GM12878 (cell line): ENCODE measurements around the gene PCNX1.

Experiments
- CBX5 ChIP-seq: sonication (generic); IDR thresholded peaks from 2 replicates; pipeline ENCODE4 v1.6.1; 2016; ENCODE audit warnings: low read depth, moderate library complexity, mild to moderate bottlenecking, inconsistent platforms
- CEBPB ChIP-seq, 2 experiments: fragments of 150-350 bp in 1 of 2; IDR thresholded peaks; 2 replicates each; pipeline ENCODE4 v1.6.1; 2012 to 2014; ENCODE audit warnings: low read depth in 2 of 2, low read length in 2 of 2, borderline replicate concordance in 1 of 2, inconsistent platforms in 1 of 2
- CREB1 ChIP-seq: IDR thresholded peaks from 2 replicates; pipeline ENCODE4 v1.6.1; 2012; ENCODE audit warnings: low read depth, mild to moderate bottlenecking, inconsistent platforms
- EZH2 ChIP-seq: IDR thresholded peaks from 2 replicates; pipeline ENCODE4 v1.6.1; 2012; ENCODE audit warnings: low read depth, mild to moderate bottlenecking, control low read depth, inconsistent platforms, low read length, borderline replicate concordance; ENCODE audit not compliant: control insufficient read depth
- NR2F1 ChIP-seq: fragments of 450-650 bp; conservative IDR thresholded peaks from 2 replicates; pipeline ENCODE4 v1.6.1; 2017; ENCODE audit warnings: mild to moderate bottlenecking
- POLR2A ChIP-seq: IDR thresholded peaks from 2 replicates; pipeline ENCODE4 v1.6.1; 2011; ENCODE audit warnings: low read depth, mild to moderate bottlenecking, low read length
- POLR2AphosphoS2 ChIP-seq: IDR thresholded peaks from 2 replicates; pipeline ENCODE4 v1.6.1; 2011; ENCODE audit warnings: low read depth, mild to moderate bottlenecking, low read length, improper control_type of control experiment, moderate library complexity
- RAD21 ChIP-seq: IDR thresholded peaks from 2 replicates; pipeline ENCODE4 v1.6.1; 2011; ENCODE audit warnings: mild to moderate bottlenecking, low read depth, low read length, moderate library complexity; ENCODE audit not compliant: insufficient read depth
- YY1 ChIP-seq: IDR thresholded peaks from 2 replicates; pipeline ENCODE4 v1.6.1; 2011; ENCODE audit warnings: low read depth, mild to moderate bottlenecking, low read length
- ZNF207 ChIP-seq: fragments of 450-650 bp; IDR thresholded peaks from 2 replicates; pipeline ENCODE4 v1.6.1; 2014; ENCODE audit warnings: antibody characterized with exemption, mild to moderate bottlenecking, borderline replicate concordance
- TF ChIP-seq, protein P1 (sequence below): IDR thresholded peaks from 2 replicates; pipeline ENCODE4 v1.6.1; 2011; ENCODE audit warnings: mild to moderate bottlenecking, low read depth, low read length, moderate library complexity; ENCODE audit not compliant: insufficient replicate concordance
- TF ChIP-seq, protein P2 (sequence below), 3 experiments: IDR thresholded peaks in 2 of 3; conservative IDR thresholded peaks in 1 of 3; 2 replicates each; pipeline ENCODE4 v1.5.1; 2011; ENCODE audit warnings: low read depth in 3 of 3, low read length in 3 of 3, mild to moderate bottlenecking in 3 of 3, control low read depth in 2 of 3, moderate library complexity in 2 of 3, inconsistent platforms in 1 of 3, mixed read lengths in 1 of 3; ENCODE audit not compliant: control insufficient read depth in 2 of 3, insufficient read depth in 1 of 3; ENCODE audit errors: extremely low read depth in 1 of 3

DNA sequence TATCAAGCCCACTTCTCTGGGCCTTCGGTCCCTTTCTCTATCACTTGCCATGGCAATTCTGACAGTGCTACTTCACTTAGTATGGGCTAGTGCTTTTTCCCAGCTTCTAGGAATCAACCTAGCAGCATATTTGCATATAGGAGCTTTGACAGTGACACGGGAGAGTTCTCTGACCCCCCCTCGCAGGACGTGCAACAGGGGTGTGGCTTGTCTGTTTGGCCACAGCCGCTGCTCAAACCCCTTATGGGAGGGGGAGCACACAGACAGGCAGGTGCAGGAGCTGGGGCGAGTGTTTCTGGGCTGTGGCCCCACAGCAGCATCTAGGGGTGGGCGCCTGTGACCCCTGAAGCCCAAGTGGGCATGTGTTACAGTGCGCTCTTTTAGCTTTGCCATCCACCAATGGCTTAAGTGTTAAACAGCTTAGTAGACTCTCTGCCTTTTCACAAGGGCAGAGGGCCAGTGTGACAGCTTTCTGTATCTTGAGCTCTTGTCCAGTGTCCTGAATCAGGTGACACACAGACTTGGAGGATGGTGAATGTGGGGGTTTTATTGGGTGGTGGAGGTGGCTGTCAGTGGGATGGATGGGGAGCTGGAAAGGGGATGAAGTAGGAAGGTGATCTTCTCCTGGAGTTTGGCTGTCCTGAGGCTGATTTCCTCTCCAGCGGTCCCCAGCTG lies 229.3 kb downstream of the PCNX1 start:
- no peak for TF ChIP-seq ZNF207
- TF ChIP-seq, protein P1, sequence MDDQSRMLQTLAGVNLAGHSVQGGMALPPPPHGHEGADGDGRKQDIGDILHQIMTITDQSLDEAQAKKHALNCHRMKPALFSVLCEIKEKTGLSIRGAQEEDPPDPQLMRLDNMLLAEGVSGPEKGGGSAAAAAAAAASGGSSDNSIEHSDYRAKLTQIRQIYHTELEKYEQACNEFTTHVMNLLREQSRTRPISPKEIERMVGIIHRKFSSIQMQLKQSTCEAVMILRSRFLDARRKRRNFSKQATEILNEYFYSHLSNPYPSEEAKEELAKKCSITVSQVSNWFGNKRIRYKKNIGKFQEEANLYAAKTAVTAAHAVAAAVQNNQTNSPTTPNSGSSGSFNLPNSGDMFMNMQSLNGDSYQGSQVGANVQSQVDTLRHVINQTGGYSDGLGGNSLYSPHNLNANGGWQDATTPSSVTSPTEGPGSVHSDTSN: no peak
- no peak for TF ChIP-seq CBX5
- TF ChIP-seq, protein P2, sequence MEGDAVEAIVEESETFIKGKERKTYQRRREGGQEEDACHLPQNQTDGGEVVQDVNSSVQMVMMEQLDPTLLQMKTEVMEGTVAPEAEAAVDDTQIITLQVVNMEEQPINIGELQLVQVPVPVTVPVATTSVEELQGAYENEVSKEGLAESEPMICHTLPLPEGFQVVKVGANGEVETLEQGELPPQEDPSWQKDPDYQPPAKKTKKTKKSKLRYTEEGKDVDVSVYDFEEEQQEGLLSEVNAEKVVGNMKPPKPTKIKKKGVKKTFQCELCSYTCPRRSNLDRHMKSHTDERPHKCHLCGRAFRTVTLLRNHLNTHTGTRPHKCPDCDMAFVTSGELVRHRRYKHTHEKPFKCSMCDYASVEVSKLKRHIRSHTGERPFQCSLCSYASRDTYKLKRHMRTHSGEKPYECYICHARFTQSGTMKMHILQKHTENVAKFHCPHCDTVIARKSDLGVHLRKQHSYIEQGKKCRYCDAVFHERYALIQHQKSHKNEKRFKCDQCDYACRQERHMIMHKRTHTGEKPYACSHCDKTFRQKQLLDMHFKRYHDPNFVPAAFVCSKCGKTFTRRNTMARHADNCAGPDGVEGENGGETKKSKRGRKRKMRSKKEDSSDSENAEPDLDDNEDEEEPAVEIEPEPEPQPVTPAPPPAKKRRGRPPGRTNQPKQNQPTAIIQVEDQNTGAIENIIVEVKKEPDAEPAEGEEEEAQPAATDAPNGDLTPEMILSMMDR (IDR thresholded peaks at IDR 0.05 in 2 of 3, conservative IDR thresholded peaks at IDR 0.05 in 1 of 3; ENCODE audit: control insufficient read depth in 2 of 3, extremely low read depth in 1 of 3, insufficient read depth in 1 of 3, low read depth in 3 of 3, low read length in 3 of 3): no peak
- TF ChIP-seq EZH2: no peak
- TF ChIP-seq POLR2AphosphoS2: no peak
- no peak for TF ChIP-seq POLR2A
- no peak for TF ChIP-seq CEBPB (IDR thresholded peaks at IDR 0.05; ENCODE audit: borderline replicate concordance in 1 of 2, low read depth in 2 of 2, low read length in 2 of 2)
- TF ChIP-seq NR2F1: no peak
- no peak for TF ChIP-seq RAD21
- no peak for TF ChIP-seq CREB1
- TF ChIP-seq YY1: no peak
